Caco-2 (cell line): ENCODE data around the gene DAB1. TPM values are rescaled to one million over a fixed set of nuclear protein-coding genes. Genes with fewer than 3 reads are reported as not detected.

Experiments used
- BruUV-seq: library from RNA; stranded (reverse); fragments of 400-500 nt; replicated peaks from 2 replicates; lab custom pipeline; 2021; lab: Mats Ljungman, UMichigan
- CTCF ChIA-PET: fragments of 300-600 bp; sonication (Branson Sonifier 250); formaldehyde crosslinking; loops from one replicate; lab custom pipeline; 2022; ENCODE audit warnings: antibody characterized with exemption; lab: Charles Lee
- POLR2A ChIA-PET: fragments of 300-600 bp; sonication (Branson Sonifier 250); formaldehyde crosslinking; loops from one replicate; lab custom pipeline; 2022; ENCODE audit warnings: antibody characterized with exemption; lab: Charles Lee
- DNase-seq, 2 experiments: peaks; one replicate each; pipeline versions ENCODE4 v3.0.0 to v3.0.0-alpha.2; 2020 to 2022
- H3K27me3 ChIP-seq: replicated peaks from 2 replicates; pipeline ENCODE4 v1.6.0; 2011; ENCODE audit warnings: low read length; ENCODE audit not compliant: control insufficient read depth, insufficient read depth
- H3K36me3 ChIP-seq: 2 replicates; pipeline ENCODE4 v1.5.1; 2011; ENCODE audit warnings: low read length; ENCODE audit not compliant: control insufficient read depth, insufficient read depth
- H3K4me1 ChIP-seq: fragments of 250-450 bp; sonication (Bioruptor Pico); 2 replicates; pipeline ENCODE4 v1.5.1; 2020; ENCODE audit warnings: mild to moderate bottlenecking
- H3K4me3 ChIP-seq: 2 replicates; pipeline ENCODE4 v1.5.1; 2011; ENCODE audit warnings: low read depth, mild to moderate bottlenecking, control low read depth, low read length
- H3K9me3 ChIP-seq: fragments of 250-450 bp; sonication (Bioruptor Pico); 2 replicates; pipeline ENCODE4 v1.5.1; 2020; ENCODE audit warnings: mild to moderate bottlenecking, moderate library complexity
- H3K27ac Mint-ChIP-seq: one replicate; pipeline ENCODE4 v1.8.0; 2022; ENCODE audit warnings: mixed read lengths; ENCODE audit not compliant: unreplicated experiment
- H3K27me3 Mint-ChIP-seq: one replicate; pipeline ENCODE4 v1.8.0; 2022; ENCODE audit warnings: mixed read lengths; ENCODE audit not compliant: insufficient read depth, unreplicated experiment
- H3K36me3 Mint-ChIP-seq: one replicate; pipeline ENCODE4 v1.8.0; 2022; ENCODE audit warnings: mild to moderate bottlenecking, mixed read lengths; ENCODE audit not compliant: insufficient read depth, unreplicated experiment
- H3K4me1 Mint-ChIP-seq: one replicate; pipeline ENCODE4 v1.8.0; 2022; ENCODE audit warnings: low read depth, mixed read lengths; ENCODE audit not compliant: unreplicated experiment
- H3K4me3 Mint-ChIP-seq: one replicate; pipeline ENCODE4 v1.8.0; 2022; ENCODE audit warnings: mild to moderate bottlenecking, moderate library complexity, mixed read lengths; ENCODE audit not compliant: unreplicated experiment
- H3K9me3 Mint-ChIP-seq: one replicate; pipeline ENCODE4 v1.8.0; 2022; ENCODE audit warnings: mixed read lengths; ENCODE audit not compliant: unreplicated experiment
- CTCF ChIP-seq, 2 experiments: fragments of 200-600 bp in 1 of 2; IDR thresholded peaks; 1 replicate in 1 of 2; 2 replicates in 1 of 2; pipeline versions ENCODE4 v1.5.1 to v1.8.0; 2011 to 2022; ENCODE audit warnings: antibody characterized with exemption in 1 of 2, control low read depth in 1 of 2, inconsistent platforms in 1 of 2, low read depth in 1 of 2, low read length in 1 of 2, mild to moderate bottlenecking in 1 of 2, moderate library complexity in 1 of 2; ENCODE audit not compliant: insufficient read depth in 1 of 2, severe bottlenecking in 1 of 2, unreplicated experiment in 1 of 2
- intact Hi-C: fragments of 100-400 bp; cut with micrococcal nuclease; formaldehyde crosslinking; loops from one replicate; pipeline ENCODE4 v1.10.0; 2022; ENCODE audit not compliant: unreplicated experiment
- total RNA-seq: library from RNA; stranded (reverse); gene quantifications from 2 replicates; pipeline ENCODE4 v1.2.3, GENCODE V29; 2022

DAB1 gene
- total RNA-seq, 1 experiment from 2014 or later = 0.32 TPM

DNA sequence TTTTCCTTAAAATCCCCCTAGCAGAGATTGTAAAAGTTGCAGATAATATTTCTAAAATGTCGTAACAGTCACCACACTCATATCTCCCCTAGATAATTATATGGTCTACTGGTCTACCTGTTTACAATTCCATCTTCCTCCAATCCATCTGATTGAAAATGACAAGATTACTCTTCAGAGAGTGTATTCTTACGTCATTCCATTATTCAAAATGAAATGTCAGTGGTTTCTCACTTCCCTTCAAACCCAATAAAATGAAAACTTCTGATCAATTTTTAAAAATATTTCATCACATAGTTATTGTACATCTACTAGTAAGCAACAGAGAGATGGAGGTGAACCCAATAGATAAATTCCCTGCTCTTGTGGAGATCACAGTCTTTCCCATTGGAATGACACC is 255.9 kb downstream of the DAB1 start:
- no peak for DNase-seq
- POLR2A ChIA-PET = no interaction called here
- no peaks in the 10 kb centered on the region for H3K27me3 ChIP-seq
- peaks cover 29% of the 10 kb centered on the region for H3K4me1 ChIP-seq
- Mint-ChIP-seq H3K27ac (no peak overlapping the region), H3K4me3 (no peak overlapping the region), H3K9me3 (no peaks in the 10 kb centered on the region), H3K27me3 (no peaks in the 10 kb centered on the region), H3K4me1 (peaks cover 52% of the 10 kb centered on the region), H3K36me3 (no peaks in the 10 kb centered on the region)
- CTCF ChIA-PET = no interaction called here
- BruUV-seq = no TSS peak
- no peak overlapping the region for H3K4me3 ChIP-seq
- no peak for TF ChIP-seq CTCF (IDR thresholded peaks at IDR 0.05; ENCODE audit: insufficient read depth in 1 of 2, low read depth in 1 of 2, low read length in 1 of 2, severe bottlenecking in 1 of 2, unreplicated experiment in 1 of 2)
- no peaks in the 10 kb centered on the region for H3K36me3 ChIP-seq
- no peaks in the 10 kb centered on the region for H3K9me3 ChIP-seq
- intact Hi-C loops = no loop called here

- Mint-ChIP-seq H3K36me3 (no peaks in the 10 kb centered on the region), H3K9me3 (no peaks in the 10 kb centered on the region), H3K4me3 (no peak overlapping the region), H3K27me3 (no peaks in the 10 kb centered on the region), H3K4me1 (peaks cover 56% of the 10 kb centered on the region), H3K27ac (no peak overlapping the region)
- H3K27me3 ChIP-seq = no peaks in the 10 kb centered on the region
- TF ChIP-seq CTCF (IDR thresholded peaks at IDR 0.05; ENCODE audit: insufficient read depth in 1 of 2, low read depth in 1 of 2, low read length in 1 of 2, severe bottlenecking in 1 of 2, unreplicated experiment in 1 of 2) = no peak
- POLR2A ChIA-PET = no interaction called here
- peak in 1 of 2 experiments; percentile 2 for DNase-seq
- CTCF ChIA-PET = no interaction called here
- H3K4me3 ChIP-seq = no peak overlapping the region
- no peaks in the 10 kb centered on the region for H3K9me3 ChIP-seq
- intact Hi-C loops = no loop called here
- no peaks in the 10 kb centered on the region for H3K36me3 ChIP-seq
- no TSS peak for BruUV-seq
- peaks cover 29% of the 10 kb centered on the region for H3K4me1 ChIP-seq
Observed at GRCh38 chr1:57165546-57165945, 258.3 kb downstream of the DAB1 start.

DNA sequence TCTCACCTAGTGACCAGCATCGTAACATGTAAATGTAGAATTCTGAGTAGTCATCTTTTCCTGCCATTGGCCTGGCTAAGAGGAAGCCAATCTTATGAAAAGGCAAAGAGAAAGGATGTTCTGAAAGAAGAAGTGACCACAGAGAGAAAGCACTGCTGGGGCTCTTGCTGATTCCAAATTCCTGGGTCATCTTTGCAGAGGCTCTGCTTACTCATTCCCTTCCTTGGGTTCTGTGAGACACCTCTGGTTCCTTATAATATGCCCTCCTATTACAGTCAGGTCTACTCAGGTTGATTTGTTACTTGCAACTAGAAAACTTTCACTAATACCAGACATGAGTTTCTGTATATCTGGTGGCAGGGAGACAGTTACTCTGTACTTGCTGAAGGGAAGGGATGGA is 259.3 kb downstream of the DAB1 start:
- Mint-ChIP-seq H3K36me3 (no peaks in the 10 kb centered on the region), H3K9me3 (no peaks in the 10 kb centered on the region), H3K4me3 (no peak overlapping the region), H3K27me3 (no peaks in the 10 kb centered on the region), H3K4me1 (peaks cover 49% of the 10 kb centered on the region), H3K27ac (no peak overlapping the region)
- Histone ChIP-seq H3K4me1 (peaks cover 25% of the 10 kb centered on the region), H3K27me3 (no peaks in the 10 kb centered on the region), H3K9me3 (no peaks in the 10 kb centered on the region), H3K36me3 (no peaks in the 10 kb centered on the region), H3K4me3 (no peak overlapping the region)
- no peak for DNase-seq
- no peak for TF ChIP-seq CTCF (IDR thresholded peaks at IDR 0.05; ENCODE audit: insufficient read depth in 1 of 2, low read depth in 1 of 2, low read length in 1 of 2, severe bottlenecking in 1 of 2, unreplicated experiment in 1 of 2)
- POLR2A ChIA-PET = no interaction called here
- CTCF ChIA-PET = no interaction called here
- no TSS peak for BruUV-seq
- intact Hi-C loops = no loop called here
